ENCODE measurements around the gene PBLD. TPM values are rescaled to one million over a fixed set of nuclear protein-coding genes. Genes with fewer than 3 reads are reported as not detected.

PBLD gene
- total and polyA plus RNA-seq, 9 of the 15 experiments (the other 6 are each of a cell fraction or from before 2014, with no cell fraction given) = 1.2 to 4.3 (median 2.5) TPM

- TF ChIP-seq USF2 (CRISPR knock-in tag; IDR thresholded peaks at IDR 0.05) (no peak), BHLHE40 (IDR thresholded peaks at IDR 0.05; ENCODE audit: low read length) (peak; percentile 52; the same call in 1 of the 2 replicates), ZNF324 (CRISPR knock-in tag; IDR thresholded peaks at IDR 0.05) (peak; percentile 42; the same call in 1 of the 2 replicates), CHD1 (IDR thresholded peaks at IDR 0.05; ENCODE audit: low read length) (peak; percentile 96), CAMTA2 (CRISPR knock-in tag; conservative IDR thresholded peaks at IDR 0.05) (no peak), HMG20A (CRISPR knock-in tag; conservative IDR thresholded peaks at IDR 0.05) (no peak), SMAD4 (CRISPR knock-in tag; conservative IDR thresholded peaks at IDR 0.05) (peak; percentile 86), CCNT2 (IDR thresholded peaks at IDR 0.05; ENCODE audit: borderline replicate concordance, extremely low read depth, insufficient read length, low read depth, low read length) (no peak), CEBPB (tag; IDR thresholded peaks at IDR 0.05) (no peak), ZNF444 (CRISPR knock-in tag; IDR thresholded peaks at IDR 0.05) (peak; percentile 64), BRF2 (IDR thresholded peaks at IDR 0.05; ENCODE audit: borderline replicate concordance, insufficient read depth, insufficient read length) (no peak), ZFPM2 (CRISPR knock-in tag; IDR thresholded peaks at IDR 0.05) (no peak), KLF6 (CRISPR knock-in tag; IDR thresholded peaks at IDR 0.05; ENCODE audit: borderline replicate concordance) (peak; percentile 66; the same call in 1 of the 2 replicates), OTX1 (CRISPR knock-in tag; IDR thresholded peaks at IDR 0.05) (peak; percentile 95), MTA1 (IDR thresholded peaks at IDR 0.05; ENCODE audit: borderline replicate concordance) (no peak), RFX5 (IDR thresholded peaks at IDR 0.05; ENCODE audit: low read depth, low read length) (no peak), POLR3G (IDR thresholded peaks at IDR 0.05; ENCODE audit: extremely low read depth, insufficient read length, insufficient replicate concordance) (no peak), ARID1B (IDR thresholded peaks at IDR 0.05) (peak; percentile 48), SMARCA4 (IDR thresholded peaks at IDR 0.05) (peak; percentile 67), ILF3 (IDR thresholded peaks at IDR 0.05; ENCODE audit: borderline replicate concordance) (peak; percentile 83; the same call in 1 of the 2 replicates), STAT6 (CRISPR knock-in tag; IDR thresholded peaks at IDR 0.05) (0 out of 2 replicates have a peak, but pooled peaks have one; percentile 32), ZNF274 (IDR thresholded peaks at IDR 0.05; ENCODE audit: borderline replicate concordance, low read depth, low read length) (no peak), EWSR1 (IDR thresholded peaks at IDR 0.05; ENCODE audit: borderline replicate concordance, low read depth, partially characterized antibody) (no peak), SRSF9 (IDR thresholded peaks at IDR 0.05; ENCODE audit: borderline replicate concordance, low read depth, low read length) (no peak), SNRNP70 (optimal IDR thresholded peaks at IDR 0.05; ENCODE audit: low read depth, low read length) (peak; percentile 68)
Measured at GRCh38 chr10:68332259-68333057, at the start of gene PBLD (continued).
